Neural progenitor cell (in vitro differentiated cells): ENCODE results near the gene SESN3.

Source experiments
- EZH2phosphoT487 ChIP-seq: fragments of 200-600 bp; sonication (generic); IDR thresholded peaks from 2 replicates; pipeline ENCODE4 v1.6.1; 2017; ENCODE audit warnings: antibody characterized with exemption
- TF ChIP-seq, protein P1 (sequence below): fragments of 200-600 bp; sonication (generic); IDR thresholded peaks from 2 replicates; pipeline ENCODE4 v1.5.1; 2017; ENCODE audit warnings: antibody characterized with exemption, mild to moderate bottlenecking

DNA sequence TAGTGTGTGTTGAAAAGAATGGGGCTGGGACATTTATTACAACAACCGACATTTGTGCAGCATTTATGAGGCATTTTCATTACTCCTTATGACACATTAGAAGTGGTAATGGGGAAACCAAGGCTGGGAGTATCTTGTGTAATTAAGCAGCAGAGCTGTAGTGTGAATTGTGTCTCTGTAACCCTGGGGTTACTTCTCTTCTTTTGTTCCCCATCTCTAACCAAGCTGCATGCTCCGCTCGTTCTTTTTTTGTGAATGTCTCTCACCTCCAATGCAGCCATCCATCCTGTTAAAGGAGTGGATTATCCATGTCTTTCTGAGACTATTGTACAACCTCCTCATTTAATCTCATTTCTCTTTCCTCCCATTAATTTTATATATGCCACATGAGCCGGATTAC, 75.6 kb downstream of the SESN3 start:
- TF ChIP-seq EZH2phosphoT487: no peak
- TF ChIP-seq, protein P1, sequence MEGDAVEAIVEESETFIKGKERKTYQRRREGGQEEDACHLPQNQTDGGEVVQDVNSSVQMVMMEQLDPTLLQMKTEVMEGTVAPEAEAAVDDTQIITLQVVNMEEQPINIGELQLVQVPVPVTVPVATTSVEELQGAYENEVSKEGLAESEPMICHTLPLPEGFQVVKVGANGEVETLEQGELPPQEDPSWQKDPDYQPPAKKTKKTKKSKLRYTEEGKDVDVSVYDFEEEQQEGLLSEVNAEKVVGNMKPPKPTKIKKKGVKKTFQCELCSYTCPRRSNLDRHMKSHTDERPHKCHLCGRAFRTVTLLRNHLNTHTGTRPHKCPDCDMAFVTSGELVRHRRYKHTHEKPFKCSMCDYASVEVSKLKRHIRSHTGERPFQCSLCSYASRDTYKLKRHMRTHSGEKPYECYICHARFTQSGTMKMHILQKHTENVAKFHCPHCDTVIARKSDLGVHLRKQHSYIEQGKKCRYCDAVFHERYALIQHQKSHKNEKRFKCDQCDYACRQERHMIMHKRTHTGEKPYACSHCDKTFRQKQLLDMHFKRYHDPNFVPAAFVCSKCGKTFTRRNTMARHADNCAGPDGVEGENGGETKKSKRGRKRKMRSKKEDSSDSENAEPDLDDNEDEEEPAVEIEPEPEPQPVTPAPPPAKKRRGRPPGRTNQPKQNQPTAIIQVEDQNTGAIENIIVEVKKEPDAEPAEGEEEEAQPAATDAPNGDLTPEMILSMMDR: no peak
